ENCODE measurements around the gene GPBAR1. TPM values are rescaled to one million over a fixed set of nuclear protein-coding genes. Genes with fewer than 3 reads are reported as not detected.

Gene GPBAR1
- 1 to 10 TPM in 6 of 9 donors, under 1 TPM in 3; 0.52 to 4.7 (median 1.2) TPM for total RNA-seq
- 1 to 10 TPM in 1 of 2 donors, under 1 TPM in 1; 1.00 to 1.8 TPM for polyA plus RNA-seq
- long read RNA-seq, donor 1, result 0 reads
- long read RNA-seq, donor 2, partial matches to known transcripts, result 0 of 1 reads
- long read RNA-seq, donor 2, other reads (novel, unspliced or antisense), result 0 of 1 reads
- long read RNA-seq, donor 3, result 0 reads

GRCh38 chr2:218260742-218261422 is at the start of gene GPBAR1:
TSS of gene GPBAR1 (plus strand) at chr2:218261015. CDS start at chr2:218262725, 1,710 bp downstream.
- H3K27ac ChIP-seq, result peak within 1 kb of the TSS; percentile 75 to 93 (median 88)
- TF ChIP-seq CTCF (IDR thresholded peaks at IDR 0.05) (peak in 1 of 12 donors; percentile 5), POLR2A (IDR thresholded peaks at IDR 0.05) (peak in 1 of 2 donors; percentile 15)
- intact Hi-C loops (cut with DNase I), result loop anchor here in 2 of 10 donors (5.0 to 10.0 kb wide), 3 partner anchors 34 to 74 kb away; partner anchors contain the start of gene ARPC2 (in 1 of the 2)
- H3K4me1 ChIP-seq, result peaks cover 3 to 81% (median 57%) of the 10 kb centered on the region in 12 donors
- H3K9me3 ChIP-seq, result no peaks in the 10 kb centered on the region
- ATAC-seq (peak in 2 of 4 donors; percentile 11 to 27), DNase-seq (peak in 3 of 5 donors; percentile 66 to 79 (median 68))
- H3K27me3 ChIP-seq, result no peaks in the 10 kb centered on the region
- H3K4me3 ChIP-seq, result peak within 1 kb of the TSS in 6 of 12 donors; percentile 0 to 30 (median 20)
- H3K36me3 ChIP-seq, result peaks cover 0 to 48% (median 35%) of the 10 kb centered on the region in 9 donors
- 67 to 75% (median 69%) methylated on average over 9 to 10 of the region's 10 CpGs for WGBS, 4 donors

GRCh38 chr2:218214116-218214515 is 46.7 kb upstream of the GPBAR1 start:
- intact Hi-C loops (cut with DNase I), result loop anchor here in 2 of 10 donors (2.0 to 10.0 kb wide), 2 partner anchors 51 to 73 kb away; partner anchors contain the start of gene GPBAR1 (in 1 of the 2)
- ATAC-seq, result no peak
- Histone ChIP-seq H3K4me1 (peaks cover 0 to 28% (median 14%) of the 10 kb centered on the region in 12 donors), H3K4me3 (no peak overlapping the region), H3K36me3 (peaks cover 0 to 3% (median 0%) of the 10 kb centered on the region in 9 donors), H3K9me3 (peaks cover 0 to 5% (median 0%) of the 10 kb centered on the region in 12 donors), H3K27me3 (no peaks in the 10 kb centered on the region), H3K27ac (no peak overlapping the region)
- no peak for DNase-seq
- TF ChIP-seq POLR2A (IDR thresholded peaks at IDR 0.05) (no peak), CTCF (IDR thresholded peaks at IDR 0.05) (no peak)
- 77 to 89% (median 81%) methylated on average over 1 of the region's 1 CpG for WGBS, 4 donors

GRCh38 chr2:218216336-218216673 is 44.5 kb upstream of the GPBAR1 start:
- TF ChIP-seq POLR2A (IDR thresholded peaks at IDR 0.05) (no peak), CTCF (IDR thresholded peaks at IDR 0.05) (no peak)
- intact Hi-C loops (cut with DNase I), result loop anchor here in 5 of 10 donors (2.0 to 10.0 kb wide), 6 partner anchors 41 to 181 kb away; partner anchors contain the start of genes AAMP (in 1 of the 5), CTDSP1 (in 1 of the 5), GPBAR1 (in 1 of the 5) and PNKD (in 1 of the 5)
- peaks cover 0 to 25% (median 0%) of the 10 kb centered on the region in 9 donors for H3K36me3 ChIP-seq
- DNase-seq (peak in 4 of 5 donors; percentile 35 to 64 (median 43)), ATAC-seq (peak in 3 of 4 donors; percentile 10 to 21 (median 19))
- 28 to 52% (median 43%) methylated on average over 9 of the region's 9 CpGs for WGBS, 4 donors
- peak overlapping the region; percentile 84 to 98 (median 96) for H3K27ac ChIP-seq
- peaks cover 0 to 50% (median 35%) of the 10 kb centered on the region in 12 donors for H3K4me1 ChIP-seq
- no peaks in the 10 kb centered on the region for H3K9me3 ChIP-seq
- peak overlapping the region; percentile 38 to 99 (median 96) for H3K4me3 ChIP-seq
- no peaks in the 10 kb centered on the region for H3K27me3 ChIP-seq

All from heart left ventricle (tissue), 16 donors.